HG02885 (cell line): ENCODE data around the gene PHC3.

Experiments
- ATAC-seq: cut with Tn5 transposase; IDR thresholded peaks from one replicate; pipeline ENCODE4 v1.9.1; 2021; ENCODE audit warnings: mild to moderate bottlenecking; ENCODE audit not compliant: unreplicated experiment, poor library complexity

Gene PHC3

GRCh38 chr3:170080605-170081004 is 100.9 kb downstream of the PHC3 start:
- no peak for ATAC-seq

GRCh38 chr3:170079536-170080165 is 101.9 kb downstream of the PHC3 start:
- ATAC-seq, result no peak

- ATAC-seq, result no peak
Observed at GRCh38 chr3:170078620-170079281, 102.8 kb downstream of the PHC3 start.

- no peak for ATAC-seq
Observed at GRCh38 chr3:170077361-170077760, 104.2 kb downstream of the PHC3 start.

GRCh38 chr3:170076715-170077238 is 104.8 kb downstream of the PHC3 start:
- no peak for ATAC-seq

GRCh38 chr3:170075441-170076091 is 106.0 kb downstream of the PHC3 start:
- no peak for ATAC-seq

- ATAC-seq, result no peak
Observed at GRCh38 chr3:170064108-170064507, 117.4 kb downstream of the PHC3 start.

GRCh38 chr3:170063691-170064090 is 117.8 kb downstream of the PHC3 start:
- no peak for ATAC-seq

- no peak for ATAC-seq
Observed at GRCh38 chr3:170062769-170063168, 118.8 kb downstream of the PHC3 start.

GRCh38 chr3:170062068-170062467 is 119.5 kb downstream of the PHC3 start:
- no peak for ATAC-seq

GRCh38 chr3:170059447-170059846 is 122.1 kb downstream of the PHC3 start:
- ATAC-seq, result no peak

GRCh38 chr3:170058127-170058526 is 123.4 kb downstream of the PHC3 start:
- ATAC-seq, result no peak

GRCh38 chr3:170057550-170057949 is 124.0 kb downstream of the PHC3 start:
- ATAC-seq, result no peak

- peak; percentile 88 for ATAC-seq
Observed at GRCh38 chr3:170056710-170057454, 124.7 kb downstream of the PHC3 start.

GRCh38 chr3:170055209-170055608 is 126.3 kb downstream of the PHC3 start:
- peak; percentile 71 for ATAC-seq

- no peak for ATAC-seq
Observed at GRCh38 chr3:170054204-170054603, 127.3 kb downstream of the PHC3 start.

- no peak for ATAC-seq
Observed at GRCh38 chr3:170052398-170052797, 129.1 kb downstream of the PHC3 start.

GRCh38 chr3:170050753-170051152 is 130.8 kb downstream of the PHC3 start:
- no peak for ATAC-seq

- no peak for ATAC-seq
Observed at GRCh38 chr3:170049146-170050000, 132.2 kb downstream of the PHC3 start.

- ATAC-seq, result no peak
Observed at GRCh38 chr3:170047133-170047404, 134.5 kb downstream of the PHC3 start.
